Measurements from ENCODE around the gene LRRC74A.

DNA sequence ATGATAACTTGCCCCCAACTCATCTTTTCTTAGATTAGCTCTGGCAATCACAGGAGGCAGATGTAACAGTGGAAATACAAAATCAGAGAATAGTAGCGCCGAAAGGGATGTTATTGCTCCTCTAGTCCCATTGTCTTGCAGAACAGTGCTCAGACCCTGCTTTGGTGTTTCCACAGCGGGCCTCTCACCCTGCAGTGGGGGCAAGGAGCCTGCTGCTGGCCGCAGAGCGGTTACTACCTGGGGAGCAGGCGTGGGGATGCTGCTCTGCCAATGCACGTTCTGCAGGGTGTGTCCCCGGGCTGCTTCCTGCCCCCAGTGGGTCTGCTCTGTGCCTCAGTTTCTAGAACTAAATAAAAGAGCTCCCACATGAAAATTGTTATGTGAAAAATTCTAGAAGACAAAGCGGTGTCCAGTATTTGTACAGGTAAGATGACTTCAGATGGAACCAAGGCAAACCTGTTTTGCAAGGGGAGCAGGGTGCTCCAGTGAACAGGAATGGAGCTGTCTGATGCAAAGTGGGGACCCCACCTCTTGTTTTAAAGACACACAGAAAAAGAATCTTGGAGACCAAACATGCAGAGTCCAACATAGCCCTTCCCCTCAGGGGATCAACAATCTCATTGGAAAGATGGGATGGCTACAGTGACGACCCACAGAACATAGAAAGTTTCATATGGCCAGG, 35.5 kb downstream of the LRRC74A start:
- TF ChIP-seq POLR2A (IDR thresholded peaks at IDR 0.05): no peak
- TF ChIP-seq, protein P1, sequence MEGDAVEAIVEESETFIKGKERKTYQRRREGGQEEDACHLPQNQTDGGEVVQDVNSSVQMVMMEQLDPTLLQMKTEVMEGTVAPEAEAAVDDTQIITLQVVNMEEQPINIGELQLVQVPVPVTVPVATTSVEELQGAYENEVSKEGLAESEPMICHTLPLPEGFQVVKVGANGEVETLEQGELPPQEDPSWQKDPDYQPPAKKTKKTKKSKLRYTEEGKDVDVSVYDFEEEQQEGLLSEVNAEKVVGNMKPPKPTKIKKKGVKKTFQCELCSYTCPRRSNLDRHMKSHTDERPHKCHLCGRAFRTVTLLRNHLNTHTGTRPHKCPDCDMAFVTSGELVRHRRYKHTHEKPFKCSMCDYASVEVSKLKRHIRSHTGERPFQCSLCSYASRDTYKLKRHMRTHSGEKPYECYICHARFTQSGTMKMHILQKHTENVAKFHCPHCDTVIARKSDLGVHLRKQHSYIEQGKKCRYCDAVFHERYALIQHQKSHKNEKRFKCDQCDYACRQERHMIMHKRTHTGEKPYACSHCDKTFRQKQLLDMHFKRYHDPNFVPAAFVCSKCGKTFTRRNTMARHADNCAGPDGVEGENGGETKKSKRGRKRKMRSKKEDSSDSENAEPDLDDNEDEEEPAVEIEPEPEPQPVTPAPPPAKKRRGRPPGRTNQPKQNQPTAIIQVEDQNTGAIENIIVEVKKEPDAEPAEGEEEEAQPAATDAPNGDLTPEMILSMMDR (IDR thresholded peaks at IDR 0.05 in 8 of 11, conservative IDR thresholded peaks at IDR 0.05 in 3 of 11): no peak
- no peak for TF ChIP-seq POLR2AphosphoS5 (IDR thresholded peaks at IDR 0.05)

Data from spleen (tissue), 7 donors.